GM12891 (cell line): ENCODE results near the gene MBLAC2.

Experiments
- PAX5 ChIP-seq: IDR thresholded peaks from 2 replicates; pipeline ENCODE4 v1.6.1; 2011; ENCODE audit warnings: low read length, moderate library complexity, mild to moderate bottlenecking; ENCODE audit not compliant: insufficient read depth, severe bottlenecking
- POLR2A ChIP-seq: IDR thresholded peaks from 2 replicates; pipeline ENCODE4 v1.6.1; 2011; ENCODE audit warnings: low read depth, low read length, control low read depth
- POLR2AphosphoS5 ChIP-seq: IDR thresholded peaks from 2 replicates; pipeline ENCODE4 v1.6.1; 2011; ENCODE audit warnings: low read depth, low read length, control low read depth
- SPI1 ChIP-seq: IDR thresholded peaks from 2 replicates; pipeline ENCODE4 v1.6.1; 2011; ENCODE audit warnings: low read depth, low read length, control low read depth
- TAF1 ChIP-seq: IDR thresholded peaks from 2 replicates; pipeline ENCODE4 v1.6.1; 2011; ENCODE audit warnings: low read depth, low read length, control low read depth

DNA sequence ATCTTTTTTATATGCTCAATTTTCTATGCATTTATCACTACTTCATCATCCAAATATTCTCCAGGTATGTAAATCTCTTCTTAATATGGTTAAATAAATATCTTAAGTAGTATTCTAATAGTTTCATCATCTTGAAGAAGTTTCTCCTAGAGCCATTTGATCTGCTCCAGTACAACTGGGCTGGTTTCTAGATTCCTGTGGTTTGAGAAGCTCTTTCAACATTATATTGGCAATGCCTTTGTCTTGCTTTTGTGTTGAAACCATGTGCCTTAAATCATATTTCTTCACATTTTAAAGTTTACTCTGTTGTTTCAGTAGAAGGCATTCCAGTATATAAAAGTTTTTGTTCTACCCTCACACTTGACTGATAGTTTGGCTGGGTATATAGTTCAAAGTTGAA lies 27.6 kb downstream of the MBLAC2 start:
- TF ChIP-seq POLR2A (no peak), TAF1 (no peak), POLR2AphosphoS5 (no peak), SPI1 (no peak), PAX5 (no peak)
